HL-60 (cell line): Measurements from ENCODE around the gene CALB2.

Experiments used
- CTCF ChIP-seq: IDR thresholded peaks from one replicate; pipeline ENCODE4 v1.5.1; 2011; ENCODE audit warnings: low read length, control low read depth, inconsistent platforms; ENCODE audit not compliant: insufficient read depth
- POLR2AphosphoS5 ChIP-seq: IDR thresholded peaks from 2 replicates; pipeline ENCODE4 v1.6.1; 2012; ENCODE audit warnings: low read depth
- TF ChIP-seq, protein P1 (sequence below): IDR thresholded peaks from 2 replicates; pipeline ENCODE4 v1.6.1; 2012; ENCODE audit warnings: low read depth; ENCODE audit not compliant: insufficient replicate concordance

DNA sequence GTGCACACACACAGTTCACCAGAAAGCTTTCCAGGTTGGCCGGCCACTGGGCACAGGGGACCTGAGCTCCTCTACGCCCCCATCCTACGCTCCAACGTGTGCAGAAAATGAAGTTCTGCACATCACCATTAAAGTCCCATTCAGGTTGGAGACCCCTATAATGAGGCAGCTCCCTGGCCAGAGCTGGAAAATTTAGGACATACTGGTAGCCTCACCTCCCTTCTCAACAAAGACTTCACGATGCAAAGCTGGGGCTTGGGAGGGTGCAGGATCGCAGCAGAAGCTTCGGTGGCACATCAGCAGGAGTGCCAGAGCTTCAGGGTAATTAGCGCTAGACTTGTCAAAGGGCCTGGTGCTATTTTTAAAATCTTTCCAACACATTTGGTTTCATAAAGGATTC is 15.4 kb upstream of the CALB2 start:
- TF ChIP-seq CTCF (no peak), POLR2AphosphoS5 (no peak)
- TF ChIP-seq, protein P1, sequence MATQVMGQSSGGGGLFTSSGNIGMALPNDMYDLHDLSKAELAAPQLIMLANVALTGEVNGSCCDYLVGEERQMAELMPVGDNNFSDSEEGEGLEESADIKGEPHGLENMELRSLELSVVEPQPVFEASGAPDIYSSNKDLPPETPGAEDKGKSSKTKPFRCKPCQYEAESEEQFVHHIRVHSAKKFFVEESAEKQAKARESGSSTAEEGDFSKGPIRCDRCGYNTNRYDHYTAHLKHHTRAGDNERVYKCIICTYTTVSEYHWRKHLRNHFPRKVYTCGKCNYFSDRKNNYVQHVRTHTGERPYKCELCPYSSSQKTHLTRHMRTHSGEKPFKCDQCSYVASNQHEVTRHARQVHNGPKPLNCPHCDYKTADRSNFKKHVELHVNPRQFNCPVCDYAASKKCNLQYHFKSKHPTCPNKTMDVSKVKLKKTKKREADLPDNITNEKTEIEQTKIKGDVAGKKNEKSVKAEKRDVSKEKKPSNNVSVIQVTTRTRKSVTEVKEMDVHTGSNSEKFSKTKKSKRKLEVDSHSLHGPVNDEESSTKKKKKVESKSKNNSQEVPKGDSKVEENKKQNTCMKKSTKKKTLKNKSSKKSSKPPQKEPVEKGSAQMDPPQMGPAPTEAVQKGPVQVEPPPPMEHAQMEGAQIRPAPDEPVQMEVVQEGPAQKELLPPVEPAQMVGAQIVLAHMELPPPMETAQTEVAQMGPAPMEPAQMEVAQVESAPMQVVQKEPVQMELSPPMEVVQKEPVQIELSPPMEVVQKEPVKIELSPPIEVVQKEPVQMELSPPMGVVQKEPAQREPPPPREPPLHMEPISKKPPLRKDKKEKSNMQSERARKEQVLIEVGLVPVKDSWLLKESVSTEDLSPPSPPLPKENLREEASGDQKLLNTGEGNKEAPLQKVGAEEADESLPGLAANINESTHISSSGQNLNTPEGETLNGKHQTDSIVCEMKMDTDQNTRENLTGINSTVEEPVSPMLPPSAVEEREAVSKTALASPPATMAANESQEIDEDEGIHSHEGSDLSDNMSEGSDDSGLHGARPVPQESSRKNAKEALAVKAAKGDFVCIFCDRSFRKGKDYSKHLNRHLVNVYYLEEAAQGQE, result no peak
